Bronchial epithelial cell (primary cell): ENCODE results near the gene PLEKHA5. TPM values are rescaled to one million over a fixed set of nuclear protein-coding genes. Genes with fewer than 3 reads are reported as not detected.

Experiments used
- DNase-seq: peaks from one replicate; pipeline ENCODE4 v3.0.0-alpha.2; 2010; ENCODE audit warnings: low read depth
- FAIRE-seq: peaks from 2 replicates; lab custom pipeline; 2011; peaks lifted over from hg19 to GRCh38; lab: Jason Lieb, UNC
- H3K27me3 ChIP-seq: 2 replicates; pipeline ENCODE4 v1.5.1; 2011; ENCODE audit warnings: low read length; ENCODE audit not compliant: control insufficient read depth, insufficient read depth
- H3K36me3 ChIP-seq: 2 replicates; pipeline ENCODE4 v1.5.1; 2011; ENCODE audit warnings: low read length; ENCODE audit not compliant: control insufficient read depth, insufficient read depth
- H3K4me3 ChIP-seq: 2 replicates; pipeline ENCODE4 v1.5.1; 2011; ENCODE audit warnings: mild to moderate bottlenecking, low read depth, low read length, control low read depth
- CTCF ChIP-seq: IDR thresholded peaks from 2 replicates; pipeline ENCODE4 v1.5.1; 2011; ENCODE audit warnings: mild to moderate bottlenecking, moderate library complexity, low read length, control low read depth, inconsistent platforms; ENCODE audit not compliant: insufficient read depth, severe bottlenecking
- total RNA-seq: library from RNA; depleted of rRNA; stranded (reverse); fragments of >200 nt; gene quantifications from 2 replicates; pipeline ENCODE4 v1.2.1, GENCODE V29; 2014

The PLEKHA5 gene
- total RNA-seq, 1 donor from 2014 or later = 24.0 TPM

- Histone ChIP-seq H3K36me3 (no peaks in the 10 kb centered on the region), H3K27me3 (no peaks in the 10 kb centered on the region), H3K4me3 (no peak overlapping the region)
- TF ChIP-seq CTCF = no peak
- DNase-seq = no peak
- FAIRE-seq = no peak
These were observed 19.2 kb upstream of the PLEKHA5 start for GRCh38 chr12:19110221-19110940.

- no peak for FAIRE-seq
- DNase-seq = no peak
- Histone ChIP-seq H3K36me3 (no peaks in the 10 kb centered on the region), H3K27me3 (no peaks in the 10 kb centered on the region), H3K4me3 (no peak overlapping the region)
- TF ChIP-seq CTCF = no peak
These were observed 16.1 kb upstream of the PLEKHA5 start for GRCh38 chr12:19113464-19113863.

- no peak overlapping the region for H3K4me3 ChIP-seq
- no peak for TF ChIP-seq CTCF
- no peaks in the 10 kb centered on the region for H3K36me3 ChIP-seq
- DNase-seq = no peak
- no peak for FAIRE-seq
- no peaks in the 10 kb centered on the region for H3K27me3 ChIP-seq
These were observed 14.2 kb upstream of the PLEKHA5 start for GRCh38 chr12:19115285-19115684.

- Histone ChIP-seq H3K36me3 (no peaks in the 10 kb centered on the region), H3K27me3 (no peaks in the 10 kb centered on the region), H3K4me3 (no peak overlapping the region)
- DNase-seq = no peak
- no peak for FAIRE-seq
- no peak for TF ChIP-seq CTCF
These were observed 10.1 kb upstream of the PLEKHA5 start for GRCh38 chr12:19119440-19119839.

- H3K27me3 ChIP-seq = no peaks in the 10 kb centered on the region
- FAIRE-seq (no peak), DNase-seq (peak; percentile 88)
- no peak for TF ChIP-seq CTCF
- H3K36me3 ChIP-seq = no peaks in the 10 kb centered on the region
- H3K4me3 ChIP-seq = no peak overlapping the region
These were observed 8.7 kb upstream of the PLEKHA5 start for GRCh38 chr12:19120795-19121194.
